Measurements from ENCODE around the gene SBDS. TPM values are rescaled to one million over a fixed set of nuclear protein-coding genes. Genes with fewer than 3 reads are reported as not detected.
"Not testable (repeated sequence)": the region's sequence is repeated elsewhere in the genome, so short reads cannot be mapped to it uniquely, and the experiment has no call there.

The SBDS gene
- polyA plus RNA-seq, 1 donor (not counting 4 experiments of a cell fraction or from before 2014, with no cell fraction given): 146 TPM

DNA sequence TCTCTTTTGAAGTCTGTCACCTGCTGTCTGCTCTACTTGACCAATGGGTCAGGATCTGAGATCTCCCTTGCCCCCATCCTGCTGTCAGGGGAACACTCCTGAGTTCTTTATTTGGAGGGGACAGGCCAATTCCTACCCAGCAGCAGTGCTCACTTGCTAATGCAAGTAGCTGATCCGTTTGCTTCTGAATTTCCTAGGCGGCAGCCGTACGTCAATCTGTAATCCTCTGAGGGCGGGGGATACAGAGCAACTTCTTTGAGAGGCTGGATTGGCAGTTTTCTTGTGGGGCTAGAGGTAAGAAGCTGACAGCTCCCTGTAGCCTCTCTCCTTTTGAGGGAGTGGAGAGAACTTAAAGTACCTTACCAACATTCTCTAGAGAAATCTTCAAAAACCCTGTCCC, 37.9 kb upstream of the SBDS start:
- no peak overlapping the region for H2AFZ ChIP-seq (ENCODE audit: control insufficient read depth, low read length)
- peaks cover 0 to 3% of the 10 kb centered on the region in 2 experiments for H3K36me3 ChIP-seq (ENCODE audit: control insufficient read depth in 2 of 2, extremely low read depth in 1 of 2, insufficient read depth in 2 of 2, low read length in 2 of 2)
- no peak for DNase-seq (ENCODE audit: low read depth, low spot score)
- H3K4me3 ChIP-seq (ENCODE audit: control insufficient read depth in 2 of 3, extremely low read depth in 1 of 3, insufficient read depth in 2 of 3, low read depth in 1 of 3, low read length in 3 of 3): no peak overlapping the region
- no peaks in the 10 kb centered on the region for H4K20me1 ChIP-seq (ENCODE audit: control insufficient read depth, extremely low read depth, insufficient read depth, low read length)
- H3K27me3 ChIP-seq (ENCODE audit: control insufficient read depth, extremely low read depth, insufficient read depth, low read length): no peaks in the 10 kb centered on the region
- no peaks in the 10 kb centered on the region for H3K79me2 ChIP-seq (ENCODE audit: control insufficient read depth, insufficient read depth, low read length)
- H3K4me2 ChIP-seq (ENCODE audit: control insufficient read depth, extremely low read depth, insufficient read depth, low read depth, low read length): no peak overlapping the region
- no peak overlapping the region for H3K27ac ChIP-seq (ENCODE audit: control insufficient read depth, insufficient read depth, low read length)
- H3K9me3 ChIP-seq (ENCODE audit: control insufficient read depth, low read depth, low read length): peaks cover 4% of the 10 kb centered on the region
- H3K4me1 ChIP-seq (ENCODE audit: control insufficient read depth, extremely low read depth, insufficient read depth, low read length): no peaks in the 10 kb centered on the region
- no peak for FAIRE-seq
- H3K9me1 ChIP-seq (ENCODE audit: control insufficient read depth, extremely low read depth, insufficient read depth, low read length): no peaks in the 10 kb centered on the region
- H3K9ac ChIP-seq (ENCODE audit: control insufficient read depth, extremely low read depth, insufficient read depth, low read length): no peak overlapping the region
- dilution Hi-C loops (cut with MboI; ENCODE audit: extremely low pct_ligation_motif_present, low sequenced_read_pairs): no loop called here
- TF ChIP-seq EZH2 (IDR thresholded peaks at IDR 0.05; ENCODE audit: low read length) (no peak), CTCF (optimal IDR thresholded peaks at IDR 0.05 in 1 of 3, IDR thresholded peaks at IDR 0.05 in 1 of 3, conservative IDR thresholded peaks at IDR 0.05 in 1 of 3; ENCODE audit: extremely low read depth in 1 of 3, insufficient read depth in 2 of 3, low read length in 3 of 3) (no peak)

- H3K9ac ChIP-seq (ENCODE audit: control insufficient read depth, extremely low read depth, insufficient read depth, low read length); H2AFZ ChIP-seq (ENCODE audit: control insufficient read depth, low read length); H3K36me3 ChIP-seq (ENCODE audit: control insufficient read depth in 2 of 2, extremely low read depth in 1 of 2, insufficient read depth in 2 of 2, low read length in 2 of 2); H3K27ac ChIP-seq (ENCODE audit: control insufficient read depth, insufficient read depth, low read length); H3K27me3 ChIP-seq (ENCODE audit: control insufficient read depth, extremely low read depth, insufficient read depth, low read length); dilution Hi-C loops (cut with MboI; ENCODE audit: extremely low pct_ligation_motif_present, low sequenced_read_pairs); H4K20me1 ChIP-seq (ENCODE audit: control insufficient read depth, extremely low read depth, insufficient read depth, low read length); H3K9me1 ChIP-seq (ENCODE audit: control insufficient read depth, extremely low read depth, insufficient read depth, low read length); H3K4me1 ChIP-seq (ENCODE audit: control insufficient read depth, extremely low read depth, insufficient read depth, low read length); H3K4me2 ChIP-seq (ENCODE audit: control insufficient read depth, extremely low read depth, insufficient read depth, low read depth, low read length); H3K9me3 ChIP-seq (ENCODE audit: control insufficient read depth, low read depth, low read length); H3K4me3 ChIP-seq (ENCODE audit: control insufficient read depth in 2 of 3, extremely low read depth in 1 of 3, insufficient read depth in 2 of 3, low read depth in 1 of 3, low read length in 3 of 3); FAIRE-seq; DNase-seq (ENCODE audit: low read depth, low spot score); H3K79me2 ChIP-seq (ENCODE audit: control insufficient read depth, insufficient read depth, low read length): not testable (repeated sequence)
Measured at GRCh38 chr7:67031685-67032084, 36.3 kb upstream of the SBDS start.

GRCh38 chr7:67025459-67025858, 30.1 kb upstream of the SBDS start:
- H3K9me1 ChIP-seq (ENCODE audit: control insufficient read depth, extremely low read depth, insufficient read depth, low read length); DNase-seq (ENCODE audit: low read depth, low spot score); H3K4me1 ChIP-seq (ENCODE audit: control insufficient read depth, extremely low read depth, insufficient read depth, low read length); H3K4me2 ChIP-seq (ENCODE audit: control insufficient read depth, extremely low read depth, insufficient read depth, low read depth, low read length); H2AFZ ChIP-seq (ENCODE audit: control insufficient read depth, low read length); FAIRE-seq; H3K36me3 ChIP-seq (ENCODE audit: control insufficient read depth in 2 of 2, extremely low read depth in 1 of 2, insufficient read depth in 2 of 2, low read length in 2 of 2); H3K27me3 ChIP-seq (ENCODE audit: control insufficient read depth, extremely low read depth, insufficient read depth, low read length); H4K20me1 ChIP-seq (ENCODE audit: control insufficient read depth, extremely low read depth, insufficient read depth, low read length); dilution Hi-C loops (cut with MboI; ENCODE audit: extremely low pct_ligation_motif_present, low sequenced_read_pairs); H3K9ac ChIP-seq (ENCODE audit: control insufficient read depth, extremely low read depth, insufficient read depth, low read length); H3K9me3 ChIP-seq (ENCODE audit: control insufficient read depth, low read depth, low read length); H3K27ac ChIP-seq (ENCODE audit: control insufficient read depth, insufficient read depth, low read length); H3K79me2 ChIP-seq (ENCODE audit: control insufficient read depth, insufficient read depth, low read length); H3K4me3 ChIP-seq (ENCODE audit: control insufficient read depth in 2 of 3, extremely low read depth in 1 of 3, insufficient read depth in 2 of 3, low read depth in 1 of 3, low read length in 3 of 3): not testable (repeated sequence)

All from keratinocyte (primary cell).